Measurements from ENCODE around the gene IFT88. TPM values are rescaled to one million over a fixed set of nuclear protein-coding genes. Genes with fewer than 3 reads are reported as not detected.
A peak's percentile ranks its signal among the peaks of the same experiment; 100 is the strongest.

IFT88 gene
- total RNA-seq, 4 donors from 2014 or later, result 5.6 to 21.6 (median 10.4) TPM

- TF ChIP-seq, protein P1, sequence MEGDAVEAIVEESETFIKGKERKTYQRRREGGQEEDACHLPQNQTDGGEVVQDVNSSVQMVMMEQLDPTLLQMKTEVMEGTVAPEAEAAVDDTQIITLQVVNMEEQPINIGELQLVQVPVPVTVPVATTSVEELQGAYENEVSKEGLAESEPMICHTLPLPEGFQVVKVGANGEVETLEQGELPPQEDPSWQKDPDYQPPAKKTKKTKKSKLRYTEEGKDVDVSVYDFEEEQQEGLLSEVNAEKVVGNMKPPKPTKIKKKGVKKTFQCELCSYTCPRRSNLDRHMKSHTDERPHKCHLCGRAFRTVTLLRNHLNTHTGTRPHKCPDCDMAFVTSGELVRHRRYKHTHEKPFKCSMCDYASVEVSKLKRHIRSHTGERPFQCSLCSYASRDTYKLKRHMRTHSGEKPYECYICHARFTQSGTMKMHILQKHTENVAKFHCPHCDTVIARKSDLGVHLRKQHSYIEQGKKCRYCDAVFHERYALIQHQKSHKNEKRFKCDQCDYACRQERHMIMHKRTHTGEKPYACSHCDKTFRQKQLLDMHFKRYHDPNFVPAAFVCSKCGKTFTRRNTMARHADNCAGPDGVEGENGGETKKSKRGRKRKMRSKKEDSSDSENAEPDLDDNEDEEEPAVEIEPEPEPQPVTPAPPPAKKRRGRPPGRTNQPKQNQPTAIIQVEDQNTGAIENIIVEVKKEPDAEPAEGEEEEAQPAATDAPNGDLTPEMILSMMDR (IDR thresholded peaks at IDR 0.05), result no peak
- TF ChIP-seq POLR2AphosphoS5 (IDR thresholded peaks at IDR 0.05) (no peak), POLR2A (IDR thresholded peaks at IDR 0.05) (no peak), EP300 (IDR thresholded peaks at IDR 0.05) (no peak)
- DNase-seq (ENCODE audit: low spot score in 2 of 2), result no peak
- Histone ChIP-seq H3K9me3 (no peaks in the 10 kb centered on the region), H3K36me3 (no peaks in the 10 kb centered on the region), H3K27me3 (peaks cover 9% of the 10 kb centered on the region), H3K4me3 (no peak overlapping the region), H3K4me1 (peaks cover 24% of the 10 kb centered on the region), H3K27ac (no peak overlapping the region)
- 93% methylated on average over 3 of the region's 3 CpGs for WGBS
Observed at GRCh38 chr13:20701461-20701860, 134.5 kb downstream of the IFT88 start.

DNA sequence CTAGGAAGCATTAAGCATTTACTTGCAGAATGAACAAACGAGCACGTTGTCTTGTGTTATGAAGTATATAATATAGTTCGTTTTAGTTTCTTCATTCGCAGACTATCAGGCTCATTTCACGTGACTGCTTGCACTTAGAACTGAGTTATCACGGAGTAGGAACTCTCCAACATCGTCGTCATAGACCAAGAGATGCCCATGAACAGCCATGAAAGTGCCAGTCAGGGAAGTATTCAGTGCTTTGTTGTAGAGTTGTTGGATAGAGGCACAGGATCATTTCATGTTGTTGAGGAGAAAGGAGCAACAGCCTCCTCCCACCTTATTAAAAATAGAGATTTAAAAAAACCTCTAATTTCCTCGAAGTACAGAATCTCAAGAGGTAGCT is 135.6 kb downstream of the IFT88 start:
- no peak for TF ChIP-seq EP300 (IDR thresholded peaks at IDR 0.05)
- TF ChIP-seq, protein P1 (IDR thresholded peaks at IDR 0.05), result no peak
- TF ChIP-seq POLR2AphosphoS5 (IDR thresholded peaks at IDR 0.05), result no peak
- TF ChIP-seq POLR2A (IDR thresholded peaks at IDR 0.05), result no peak
- Histone ChIP-seq H3K27me3 (peaks cover 9% of the 10 kb centered on the region), H3K36me3 (no peaks in the 10 kb centered on the region), H3K4me3 (peak overlapping the region; percentile 81), H3K9me3 (no peaks in the 10 kb centered on the region), H3K27ac (peak overlapping the region; percentile 78), H3K4me1 (peaks cover 24% of the 10 kb centered on the region)
- no peak for DNase-seq (ENCODE audit: low spot score in 2 of 2)
- 34% methylated on average over 9 of the region's 9 CpGs for WGBS

DNA sequence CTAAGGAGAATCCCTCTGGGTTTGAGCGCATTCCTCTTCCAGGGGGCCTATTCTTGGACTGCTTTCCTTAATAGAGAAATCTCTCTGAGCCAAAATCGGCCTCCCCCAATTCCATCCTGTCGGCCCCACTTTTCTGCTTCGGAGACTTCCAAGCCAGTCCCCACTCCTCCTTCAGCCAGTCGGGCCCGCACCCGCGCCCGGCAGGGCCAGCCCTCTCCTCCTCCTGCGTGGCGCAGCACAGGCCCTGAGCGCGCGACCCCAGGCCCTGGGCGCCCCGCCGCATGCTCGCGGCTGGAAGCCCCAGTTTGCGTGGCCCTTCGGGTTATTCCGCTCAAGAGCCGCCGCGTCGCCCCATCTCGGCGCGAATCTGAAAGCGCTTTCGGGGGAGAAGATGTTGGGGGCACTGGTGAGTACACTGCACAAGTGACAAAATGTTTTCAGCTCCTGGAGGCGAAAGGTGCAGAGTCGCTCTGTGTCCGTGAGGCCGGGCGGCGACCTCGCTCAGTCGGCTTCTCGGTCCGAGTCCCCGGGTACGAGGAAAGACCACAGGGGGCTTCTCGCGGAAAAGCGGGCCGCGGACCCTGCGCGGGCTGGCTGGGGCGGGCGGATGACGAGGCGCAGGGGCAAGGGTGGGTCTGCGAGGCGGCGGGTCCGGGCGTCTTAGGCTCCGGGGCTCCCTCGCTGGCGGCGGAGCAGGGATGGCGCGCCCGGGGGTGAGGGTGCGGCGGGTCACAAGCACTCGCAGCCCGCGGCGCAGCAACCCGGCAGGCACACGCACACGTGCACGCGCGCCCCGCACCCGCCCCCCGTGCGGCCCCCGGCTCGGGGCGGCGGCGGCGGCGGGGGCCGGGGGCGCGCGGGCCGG is 136.2 kb downstream of the IFT88 start, which contains the start of gene IL17D:
IL17D (plus strand) TSS at position 785 of the 865 bp plus-strand sequence. CDS start 303 bp downstream, outside the sequence.
- H3K4me3 ChIP-seq, result peak within 1 kb of the TSS; percentile 81
- peak within 1 kb of the TSS; percentile 78 for H3K27ac ChIP-seq
- peaks cover 24% of the 10 kb centered on the region for H3K4me1 ChIP-seq
- H3K27me3 ChIP-seq, result peaks cover 9% of the 10 kb centered on the region
- TF ChIP-seq POLR2A (IDR thresholded peaks at IDR 0.05) (no peak), POLR2AphosphoS5 (IDR thresholded peaks at IDR 0.05) (no peak), EP300 (IDR thresholded peaks at IDR 0.05) (no peak)
- TF ChIP-seq, protein P1 (IDR thresholded peaks at IDR 0.05), result no peak
- DNase-seq (ENCODE audit: low spot score in 2 of 2), result no peak
- 1% methylated on average over 35 of the region's 94 CpGs for WGBS
- no peaks in the 10 kb centered on the region for H3K36me3 ChIP-seq
- H3K9me3 ChIP-seq, result no peaks in the 10 kb centered on the region

DNA sequence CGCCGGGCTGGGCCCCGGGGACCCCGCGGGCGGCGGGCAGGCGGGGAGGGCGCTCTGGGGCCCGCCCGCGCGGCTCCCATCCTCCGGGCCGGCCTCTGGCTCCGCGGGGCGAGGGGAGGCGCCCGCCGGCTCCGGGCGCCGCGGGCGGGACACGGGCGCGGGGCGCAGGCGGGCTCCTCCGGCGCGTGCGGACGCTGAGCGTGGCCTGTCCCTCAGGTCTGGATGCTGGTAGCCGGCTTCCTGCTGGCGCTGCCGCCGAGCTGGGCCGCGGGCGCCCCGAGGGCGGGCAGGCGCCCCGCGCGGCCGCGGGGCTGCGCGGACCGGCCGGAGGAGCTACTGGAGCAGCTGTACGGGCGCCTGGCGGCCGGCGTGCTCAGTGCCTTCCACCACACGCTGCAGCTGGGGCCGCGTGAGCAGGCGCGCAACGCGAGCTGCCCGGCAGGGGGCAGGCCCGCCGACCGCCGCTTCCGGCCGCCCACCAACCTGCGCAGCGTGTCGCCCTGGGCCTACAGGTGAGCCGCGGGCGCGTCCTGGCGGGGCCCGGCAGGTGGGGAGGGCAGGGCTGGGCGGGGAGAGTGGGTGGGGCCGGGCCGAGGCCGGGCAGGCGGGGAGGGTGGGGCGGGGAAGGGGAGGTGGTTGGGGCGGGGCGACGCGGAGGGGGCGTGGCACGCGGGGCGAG is 137.0 kb downstream of the IFT88 start:
- no CpG with 5 or more reads among the region's 98 CpGs for WGBS
- H3K4me1 ChIP-seq, result peaks cover 24% of the 10 kb centered on the region
- H3K36me3 ChIP-seq, result no peaks in the 10 kb centered on the region
- no peak for TF ChIP-seq POLR2A (IDR thresholded peaks at IDR 0.05)
- TF ChIP-seq, protein P1 (IDR thresholded peaks at IDR 0.05), result peak; percentile 57 to 80
- H3K4me3 ChIP-seq, result peak overlapping the region; percentile 81
- DNase-seq (ENCODE audit: low spot score in 2 of 2), result no peak
- no peaks in the 10 kb centered on the region for H3K9me3 ChIP-seq
- peak overlapping the region; percentile 65 for H3K27ac ChIP-seq
- peaks cover 9% of the 10 kb centered on the region for H3K27me3 ChIP-seq

Measured in suprapubic skin (tissue), 4 donors.